ENCODE results near the gene LYL1.

Gene LYL1

GRCh38 chr19:13056052-13056660 is 46.5 kb downstream of the LYL1 start:
- DNase-seq (ENCODE audit: low read depth), result no peak

- DNase-seq (ENCODE audit: low read depth), result peak; percentile 86
Observed at GRCh38 chr19:13055213-13056051, 47.2 kb downstream of the LYL1 start.

- DNase-seq (ENCODE audit: low read depth), result peak; percentile 68
Observed at GRCh38 chr19:13054626-13055212, 47.9 kb downstream of the LYL1 start.

GRCh38 chr19:13053761-13054625 is 48.7 kb downstream of the LYL1 start:
- peak; percentile 68 for DNase-seq (ENCODE audit: low read depth)

GRCh38 chr19:13053238-13053637 is 49.4 kb downstream of the LYL1 start:
- DNase-seq (ENCODE audit: low read depth), result no peak

GRCh38 chr19:13052447-13053175 is 50.0 kb downstream of the LYL1 start:
- DNase-seq (ENCODE audit: low read depth), result no peak

GRCh38 chr19:13051557-13052165 is 51.0 kb downstream of the LYL1 start:
- DNase-seq (ENCODE audit: low read depth), result no peak

- DNase-seq (ENCODE audit: low read depth), result no peak
Observed at GRCh38 chr19:13050274-13050673, 52.4 kb downstream of the LYL1 start.
